Erythroblast (primary cell): ENCODE data around the gene GPHN.

ENCODE experiments used
- GATA1 ChIP-seq: IDR thresholded peaks from 2 replicates; pipeline ENCODE4 v1.6.1; 2011; ENCODE audit warnings: low read depth, mild to moderate bottlenecking, control low read depth, low read length, moderate library complexity
- POLR2A ChIP-seq: IDR thresholded peaks from 2 replicates; pipeline ENCODE4 v1.6.1; 2011; ENCODE audit warnings: mild to moderate bottlenecking, low read length

- no peak for TF ChIP-seq POLR2A
- no peak for TF ChIP-seq GATA1
Measured at GRCh38 chr14:67108230-67108629, 600.3 kb downstream of the GPHN start.
